HG03066 (cell line): ENCODE measurements around the gene PCDHGA1.
"Not testable (repeated sequence)": the region's sequence is repeated elsewhere in the genome, so short reads cannot be mapped to it uniquely, and the experiment has no call there.

Experiments
- ATAC-seq: cut with Tn5 transposase; IDR thresholded peaks from one replicate; pipeline ENCODE4 v1.9.1; 2021; ENCODE audit warnings: low read depth; ENCODE audit not compliant: unreplicated experiment

PCDHGA1 gene

DNA sequence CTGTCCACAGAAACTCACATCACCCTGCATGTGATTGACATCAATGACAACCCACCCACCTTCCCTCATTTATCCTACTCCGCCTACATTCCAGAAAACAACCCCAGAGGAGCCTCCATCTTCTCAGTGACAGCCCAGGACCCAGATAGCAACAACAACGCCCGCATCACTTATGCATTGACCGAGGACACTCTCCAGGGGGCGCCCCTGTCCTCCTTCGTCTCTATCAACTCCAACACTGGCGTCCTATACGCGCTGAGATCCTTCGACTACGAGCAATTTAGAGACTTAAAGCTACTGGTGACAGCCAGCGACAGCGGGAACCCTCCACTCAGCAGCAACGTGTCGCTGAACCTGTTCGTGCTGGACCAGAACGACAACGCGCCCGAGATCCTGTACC lies 15.0 kb downstream of the PCDHGA1 start:
- no peak for ATAC-seq

DNA sequence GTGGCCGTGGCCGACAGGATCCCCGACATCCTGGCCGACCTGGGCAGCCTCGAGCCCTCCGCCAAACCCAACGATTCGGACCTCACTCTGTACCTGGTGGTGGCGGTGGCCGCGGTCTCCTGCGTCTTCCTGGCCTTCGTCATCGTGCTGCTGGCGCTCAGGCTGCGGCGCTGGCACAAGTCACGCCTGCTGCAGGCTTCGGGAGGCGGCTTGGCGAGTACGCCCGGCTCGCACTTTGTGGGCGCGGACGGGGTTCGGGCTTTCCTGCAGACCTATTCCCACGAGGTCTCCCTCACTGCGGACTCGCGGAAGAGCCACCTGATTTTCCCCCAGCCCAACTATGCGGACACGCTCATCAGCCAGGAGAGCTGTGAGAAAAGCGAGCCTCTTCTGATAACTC lies 15.7 kb downstream of the PCDHGA1 start:
- ATAC-seq, result not testable (repeated sequence)

DNA sequence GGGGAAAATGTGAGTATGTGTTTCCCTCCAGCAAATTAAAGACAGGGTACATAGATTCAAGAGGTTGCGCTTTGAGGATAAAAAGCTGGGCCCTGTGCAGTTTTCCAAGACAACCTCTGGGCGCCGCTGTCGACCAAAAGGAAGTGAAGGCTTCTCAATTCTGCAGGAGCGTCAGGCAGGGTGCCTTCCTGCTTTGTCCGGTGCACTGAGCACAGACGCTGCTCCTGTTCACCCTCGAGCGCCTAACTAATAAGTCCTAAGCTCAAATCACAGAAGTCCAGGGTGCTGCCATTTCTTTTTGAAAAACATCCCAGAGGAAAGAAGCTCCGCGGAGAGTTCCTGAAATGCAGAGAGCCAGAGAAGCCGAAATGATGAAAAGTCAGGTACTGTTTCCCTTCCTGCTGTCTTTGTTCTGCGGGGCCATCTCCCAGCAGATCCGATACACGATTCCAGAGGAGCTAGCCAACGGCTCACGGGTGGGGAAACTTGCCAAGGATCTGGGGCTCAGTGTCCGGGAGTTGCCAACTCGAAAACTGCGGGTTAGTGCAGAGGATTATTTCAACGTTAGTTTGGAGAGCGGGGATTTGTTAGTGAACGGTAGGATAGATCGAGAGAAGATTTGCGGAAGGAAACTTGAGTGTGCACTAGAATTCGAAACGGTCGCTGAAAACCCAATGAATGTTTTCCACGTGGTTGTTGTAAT lies 19.8 kb downstream of the PCDHGA1 start, which contains the start of gene PCDHGB1:
Gene PCDHGB1 (plus strand): TSS at position 183 of the 703 bp plus-strand sequence. CDS start 162 bp downstream, at position 345.
- ATAC-seq, result no peak

DNA sequence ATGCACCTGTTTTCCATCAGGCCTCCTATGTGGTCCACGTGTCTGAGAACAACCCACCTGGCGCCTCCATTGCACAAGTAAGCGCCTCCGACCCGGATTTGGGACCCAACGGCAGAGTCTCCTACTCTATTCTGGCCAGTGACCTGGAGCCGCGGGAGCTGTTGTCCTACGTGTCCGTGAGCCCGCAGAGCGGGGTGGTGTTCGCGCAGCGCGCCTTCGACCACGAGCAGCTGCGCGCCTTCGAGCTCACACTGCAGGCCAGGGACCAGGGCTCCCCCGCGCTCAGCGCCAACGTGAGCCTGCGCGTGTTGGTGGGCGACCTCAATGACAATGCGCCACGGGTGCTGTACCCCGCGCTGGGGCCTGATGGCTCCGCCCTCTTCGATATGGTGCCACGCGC lies 21.3 kb downstream of the PCDHGA1 start:
- no peak for ATAC-seq

DNA sequence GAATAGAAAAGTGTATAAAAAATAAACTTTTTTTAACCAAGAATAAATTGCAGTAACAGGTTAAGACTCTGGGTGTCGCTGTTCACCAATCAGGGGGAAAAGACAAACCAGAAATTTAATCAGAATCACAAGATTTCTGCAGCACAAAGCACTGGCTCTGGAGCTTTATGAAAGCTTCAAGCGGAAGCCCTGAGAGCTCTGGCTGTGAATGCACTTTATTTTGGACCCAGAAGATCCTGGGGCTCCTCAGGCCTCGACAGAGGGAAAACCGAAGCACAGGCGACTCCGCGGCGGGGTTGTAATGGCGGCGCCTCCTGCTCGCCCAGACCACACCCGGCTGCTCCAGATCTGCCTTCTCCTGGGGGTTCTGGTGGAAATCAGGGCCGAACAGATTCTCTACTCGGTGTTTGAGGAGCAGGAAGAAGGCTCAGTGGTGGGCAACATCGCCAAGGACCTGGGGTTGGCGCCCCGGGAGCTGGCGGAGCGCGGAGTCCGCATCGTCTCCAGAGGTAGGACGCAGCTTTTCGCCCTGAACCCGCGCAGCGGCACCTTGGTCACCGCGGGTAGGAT lies 24.7 kb downstream of the PCDHGA1 start, which contains the start of gene PCDHGA4:
Gene PCDHGA4 (plus strand): TSS at position 122 of the 570 bp plus-strand sequence. CDS start 87 bp downstream, at position 209.
- no peak for ATAC-seq

DNA sequence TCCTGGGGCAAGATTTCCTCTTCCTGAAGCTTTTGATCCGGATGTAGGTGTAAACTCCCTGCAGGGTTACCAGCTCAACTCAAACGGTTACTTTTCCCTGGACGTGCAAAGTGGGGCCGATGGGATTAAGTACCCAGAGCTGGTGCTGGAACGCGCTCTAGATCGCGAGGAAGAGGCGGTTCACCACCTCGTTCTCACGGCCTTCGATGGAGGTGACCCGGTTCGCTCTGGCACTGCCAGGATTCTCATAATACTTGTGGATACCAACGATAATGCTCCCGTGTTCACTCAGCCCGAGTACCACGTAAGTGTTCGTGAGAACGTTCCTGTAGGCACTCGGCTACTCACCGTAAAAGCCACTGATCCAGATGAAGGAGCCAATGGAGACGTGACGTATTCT lies 25.3 kb downstream of the PCDHGA1 start:
- no peak for ATAC-seq

DNA sequence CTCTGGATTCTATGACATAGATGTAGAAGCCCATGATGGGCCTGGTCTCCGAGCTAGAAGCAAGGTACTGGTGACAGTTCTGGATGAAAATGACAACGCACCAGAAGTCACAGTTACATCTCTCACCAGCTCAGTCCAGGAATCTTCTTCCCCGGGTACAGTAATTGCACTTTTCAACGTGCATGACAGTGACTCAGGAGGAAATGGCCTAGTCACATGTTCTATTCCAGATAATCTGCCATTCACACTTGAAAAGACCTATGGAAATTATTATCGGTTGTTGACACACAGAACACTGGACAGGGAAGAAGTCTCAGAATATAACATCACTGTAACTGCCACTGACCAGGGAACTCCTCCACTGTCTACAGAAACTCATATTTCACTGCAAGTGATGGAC lies 25.8 kb downstream of the PCDHGA1 start:
- ATAC-seq, result no peak

DNA sequence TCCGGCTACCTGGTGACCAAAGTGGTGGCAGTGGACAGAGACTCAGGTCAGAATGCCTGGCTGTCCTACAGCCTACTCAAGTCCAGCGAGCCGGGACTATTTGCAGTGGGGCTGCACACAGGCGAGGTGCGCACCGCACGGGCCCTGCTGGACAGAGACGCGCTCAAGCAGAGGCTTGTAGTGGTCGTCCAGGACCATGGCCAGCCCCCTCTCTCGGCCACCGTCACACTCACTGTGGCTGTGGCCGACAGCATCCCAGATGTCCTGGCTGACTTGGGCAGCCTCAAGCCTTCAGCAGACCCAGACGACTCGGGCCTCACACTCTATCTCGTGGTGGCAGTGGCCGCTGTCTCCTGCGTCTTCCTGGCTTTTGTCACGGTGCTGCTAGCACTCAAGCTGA lies 26.6 kb downstream of the PCDHGA1 start:
- no peak for ATAC-seq

DNA sequence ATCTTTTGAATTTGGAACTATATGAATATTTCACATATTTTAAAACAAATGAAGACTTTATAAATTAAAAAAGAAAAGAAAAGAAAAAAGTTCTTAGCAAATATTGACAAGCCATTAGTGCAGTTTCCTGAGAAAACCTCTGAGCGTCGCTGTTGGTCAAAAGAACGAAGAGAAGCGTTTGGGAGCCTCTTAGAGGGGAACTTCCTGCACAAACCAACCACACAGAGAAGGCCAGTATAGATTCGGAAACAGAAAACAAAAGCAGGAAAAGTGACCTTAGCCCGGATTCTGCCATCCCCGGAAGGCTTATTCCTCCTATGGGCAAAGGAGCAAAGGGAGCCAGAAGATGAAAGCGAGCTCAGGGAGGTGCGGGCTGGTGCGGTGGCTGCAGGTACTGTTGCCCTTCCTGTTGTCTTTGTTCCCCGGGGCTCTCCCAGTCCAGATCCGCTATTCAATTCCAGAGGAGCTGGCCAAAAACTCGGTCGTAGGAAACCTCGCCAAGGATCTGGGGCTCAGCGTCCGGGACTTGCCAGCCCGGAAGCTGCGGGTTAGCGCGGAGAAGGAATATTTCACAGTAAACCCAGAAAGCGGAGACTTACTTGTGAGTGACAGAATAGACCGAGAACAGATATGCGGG lies 29.6 kb downstream of the PCDHGA1 start, which contains the start of gene PCDHGB2:
Gene PCDHGB2 (plus strand): TSS at position 205 of the 637 bp plus-strand sequence. CDS start 142 bp downstream, at position 347.
- peak; percentile 64 for ATAC-seq

DNA sequence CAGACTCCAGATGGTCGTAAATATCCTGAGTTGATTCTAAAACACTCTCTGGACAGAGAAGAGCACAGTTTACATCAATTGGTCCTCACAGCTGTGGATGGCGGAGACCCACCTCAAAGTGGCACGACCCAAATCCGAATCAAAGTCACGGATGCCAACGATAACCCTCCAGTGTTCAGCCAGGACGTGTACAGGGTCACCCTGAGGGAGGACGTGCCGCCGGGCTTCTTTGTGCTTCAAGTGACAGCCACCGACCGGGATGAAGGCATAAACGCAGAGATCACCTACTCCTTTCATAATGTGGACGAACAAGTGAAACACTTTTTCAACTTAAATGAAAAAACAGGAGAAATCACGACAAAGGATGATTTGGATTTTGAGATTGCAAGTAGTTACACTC lies 30.4 kb downstream of the PCDHGA1 start:
- no peak for ATAC-seq

DNA sequence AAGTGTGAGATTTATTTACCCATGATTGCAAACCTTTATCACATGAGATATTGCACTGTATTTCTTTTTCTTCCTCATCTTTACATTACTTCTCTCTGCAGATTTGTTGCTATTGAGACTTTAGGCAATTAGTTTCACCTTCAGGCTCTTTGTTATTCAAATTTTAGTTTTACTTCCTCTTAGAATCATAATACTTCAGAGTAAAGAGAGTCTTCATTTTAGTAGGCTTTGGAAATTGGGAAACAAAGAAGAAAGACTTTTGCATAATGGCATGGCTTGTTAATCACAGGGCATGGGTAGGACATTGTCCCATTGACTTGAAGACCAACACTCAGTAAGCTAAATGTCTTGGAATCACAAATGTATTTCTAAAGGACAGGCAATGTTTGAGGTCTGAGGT lies 32.4 kb downstream of the PCDHGA1 start:
- ATAC-seq, result no peak

DNA sequence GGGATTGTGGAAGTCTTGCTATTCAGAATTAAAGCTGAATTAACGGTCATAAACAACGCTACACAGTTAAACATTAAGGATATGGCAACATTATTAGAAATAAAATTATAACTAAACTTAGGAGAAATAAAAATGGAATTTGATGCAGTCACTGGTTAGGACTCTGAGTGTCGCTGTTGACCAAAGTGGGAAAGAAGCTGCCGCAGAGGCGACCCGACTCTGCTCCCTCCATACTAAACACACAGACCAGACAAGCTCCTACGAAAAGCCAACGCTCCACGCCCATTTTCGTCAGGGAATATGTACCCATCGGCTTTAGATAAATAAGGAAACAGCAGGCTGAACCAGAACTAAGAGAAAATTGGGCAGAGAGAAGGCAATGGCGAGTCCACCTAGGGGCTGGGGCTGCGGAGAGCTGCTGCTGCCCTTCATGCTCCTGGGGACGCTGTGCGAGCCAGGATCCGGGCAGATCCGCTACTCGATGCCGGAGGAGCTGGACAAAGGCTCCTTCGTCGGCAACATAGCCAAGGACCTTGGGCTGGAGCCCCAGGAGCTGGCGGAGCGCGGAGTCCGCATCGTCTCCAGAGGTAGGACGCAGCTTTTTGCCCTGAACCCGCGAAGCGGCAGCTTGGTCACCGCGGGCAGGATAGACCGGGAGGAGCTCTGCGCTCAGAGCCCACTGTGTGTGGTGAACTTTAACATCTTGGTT lies 33.8 kb downstream of the PCDHGA1 start, which contains the start of gene PCDHGA5:
Gene PCDHGA5 (plus strand): TSS at position 211 of the 709 bp plus-strand sequence. CDS start 169 bp downstream, at position 380.
- no peak for ATAC-seq

DNA sequence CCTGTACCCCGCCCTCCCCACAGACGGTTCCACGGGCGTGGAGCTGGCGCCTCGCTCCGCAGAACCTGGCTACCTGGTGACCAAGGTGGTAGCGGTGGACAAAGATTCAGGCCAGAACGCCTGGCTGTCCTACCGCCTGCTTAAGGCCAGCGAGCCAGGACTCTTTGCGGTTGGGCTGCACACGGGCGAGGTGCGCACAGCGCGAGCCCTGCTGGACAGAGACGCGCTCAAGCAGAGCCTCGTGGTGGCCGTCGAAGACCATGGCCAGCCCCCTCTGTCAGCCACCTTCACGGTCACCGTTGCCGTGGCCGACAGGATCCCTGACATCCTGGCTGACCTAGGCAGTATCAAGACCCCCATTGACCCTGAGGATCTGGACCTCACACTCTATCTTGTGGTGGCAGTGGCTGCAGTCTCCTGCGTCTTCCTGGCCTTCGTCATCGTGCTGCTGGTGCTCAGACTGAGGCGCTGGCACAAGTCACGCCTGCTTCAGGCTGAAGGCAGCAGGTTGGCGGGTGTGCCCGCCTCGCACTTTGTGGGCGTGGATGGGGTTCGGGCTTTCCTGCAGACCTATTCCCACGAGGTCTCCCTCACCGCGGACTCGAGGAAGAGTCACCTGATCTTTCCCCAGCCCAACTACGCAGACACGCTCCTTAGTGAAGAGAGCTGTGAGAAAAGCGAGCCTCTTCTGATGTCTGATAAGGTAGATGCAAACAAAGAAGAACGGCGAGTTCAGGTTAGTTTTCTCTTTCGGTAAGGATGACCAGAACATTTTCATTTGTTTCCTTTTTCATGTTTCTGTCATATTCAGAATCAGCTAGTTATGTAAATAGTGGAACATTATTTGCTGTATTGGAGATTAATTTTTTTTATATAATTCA lies 35.9 kb downstream of the PCDHGA1 start:
- no peak for ATAC-seq

DNA sequence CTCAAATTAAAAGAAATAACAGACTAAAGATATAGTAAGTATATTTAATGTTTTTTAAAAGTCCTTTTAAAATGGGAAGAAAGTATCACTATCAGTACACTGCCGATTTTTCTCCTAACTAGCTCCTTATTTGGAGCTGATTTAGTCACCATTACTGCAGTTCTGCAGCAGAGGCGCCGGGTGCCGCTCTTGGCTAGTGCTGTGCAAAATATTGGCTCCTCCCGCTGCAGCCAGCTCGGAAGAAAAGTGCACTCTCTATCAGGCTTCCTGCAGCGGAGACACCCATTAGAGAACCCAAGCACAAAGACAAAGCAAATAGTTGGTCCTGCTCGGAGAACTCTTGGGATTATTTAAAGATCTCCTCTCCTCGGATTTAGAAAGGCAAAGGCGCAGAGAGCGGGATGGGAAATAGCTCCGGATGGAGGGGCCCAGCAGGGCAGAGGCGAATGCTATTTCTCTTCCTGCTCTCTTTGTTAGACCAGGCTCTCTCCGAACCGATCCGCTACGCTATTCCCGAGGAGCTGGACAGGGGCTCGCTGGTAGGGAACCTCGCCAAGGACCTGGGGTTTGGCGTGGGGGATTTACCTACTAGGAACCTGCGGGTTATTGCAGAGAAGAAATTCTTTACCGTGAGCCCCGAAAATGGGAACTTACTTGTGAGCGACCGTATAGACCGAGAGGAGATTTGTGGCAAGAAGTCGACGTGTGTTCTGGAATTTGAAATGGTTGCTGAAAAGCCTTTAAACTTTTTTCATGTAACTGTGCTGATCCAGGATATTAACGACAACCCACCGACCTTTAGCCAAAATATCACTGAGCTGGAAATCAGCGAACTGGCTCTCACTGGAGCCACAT lies 39.9 kb downstream of the PCDHGA1 start, which contains the start of gene PCDHGB3:
Gene PCDHGB3 (plus strand): TSS at position 249 of the 855 bp plus-strand sequence. CDS start 153 bp downstream, at position 402.
- ATAC-seq, result no peak

DNA sequence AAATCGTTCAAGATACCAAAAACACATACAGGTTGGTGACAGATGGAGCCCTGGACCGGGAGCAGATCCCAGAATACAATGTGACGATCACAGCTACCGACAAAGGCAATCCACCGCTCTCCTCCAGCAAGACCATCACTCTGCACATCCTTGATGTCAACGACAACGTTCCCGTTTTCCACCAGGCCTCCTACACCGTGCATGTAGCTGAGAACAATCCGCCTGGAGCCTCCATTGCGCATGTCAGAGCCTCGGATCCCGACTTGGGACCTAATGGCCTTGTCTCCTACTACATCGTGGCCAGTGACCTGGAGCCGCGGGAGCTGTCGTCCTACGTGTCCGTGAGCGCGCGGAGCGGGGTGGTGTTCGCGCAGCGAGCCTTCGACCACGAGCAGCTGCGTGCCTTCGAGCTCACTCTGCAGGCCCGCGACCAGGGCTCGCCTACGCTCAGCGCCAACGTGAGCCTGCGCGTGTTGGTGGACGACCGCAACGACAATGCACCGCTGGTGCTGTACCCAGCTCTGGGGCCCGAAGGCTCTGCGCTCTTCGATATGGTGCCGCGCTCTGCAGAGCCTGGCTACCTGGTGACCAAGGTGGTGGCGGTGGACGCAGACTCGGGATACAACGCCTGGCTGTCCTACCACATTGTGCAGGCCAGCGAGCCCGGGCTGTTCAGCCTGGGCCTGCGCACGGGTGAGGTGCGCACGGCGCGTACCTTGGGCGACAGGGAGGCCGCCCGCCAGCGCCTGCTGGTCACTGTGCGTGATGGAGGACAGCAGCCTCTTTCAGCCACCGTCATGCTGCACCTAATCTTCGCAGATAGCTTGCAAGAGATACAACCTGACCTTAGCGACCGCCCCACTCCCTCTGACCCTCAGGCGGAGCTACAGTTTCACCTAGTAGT lies 41.5 kb downstream of the PCDHGA1 start:
- no peak for ATAC-seq

DNA sequence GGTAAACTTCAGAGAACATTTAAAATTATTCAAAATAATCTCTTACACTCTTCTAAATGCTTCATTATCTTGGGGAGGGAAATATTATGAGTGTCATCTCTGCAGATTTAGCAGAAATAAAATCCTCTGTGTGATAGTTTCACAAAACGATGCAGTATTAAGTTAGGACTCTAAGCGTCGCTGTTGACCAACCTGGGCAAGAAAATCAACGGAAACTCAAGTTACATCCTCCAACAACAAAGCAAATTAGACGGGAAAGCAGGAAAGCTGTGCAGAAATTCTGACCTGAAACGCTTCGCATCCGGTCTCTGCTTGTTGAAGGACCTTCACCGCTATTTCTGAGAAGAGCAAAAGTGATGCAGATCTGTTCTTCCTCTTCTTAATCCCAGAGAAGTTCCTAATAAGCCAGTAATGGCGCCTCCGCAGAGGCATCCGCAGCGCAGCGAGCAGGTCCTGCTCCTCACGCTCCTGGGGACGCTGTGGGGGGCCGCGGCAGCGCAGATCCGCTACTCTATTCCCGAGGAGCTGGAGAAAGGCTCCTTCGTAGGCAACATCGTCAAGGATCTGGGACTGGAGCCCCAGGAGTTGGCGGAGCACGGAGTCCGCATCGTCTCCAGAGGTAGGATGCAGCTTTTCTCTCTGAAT lies 43.5 kb downstream of the PCDHGA1 start, which contains the start of gene PCDHGA6:
Gene PCDHGA6 (plus strand): TSS at position 219 of the 645 bp plus-strand sequence. CDS start 193 bp downstream, at position 412.
- ATAC-seq, result no peak

DNA sequence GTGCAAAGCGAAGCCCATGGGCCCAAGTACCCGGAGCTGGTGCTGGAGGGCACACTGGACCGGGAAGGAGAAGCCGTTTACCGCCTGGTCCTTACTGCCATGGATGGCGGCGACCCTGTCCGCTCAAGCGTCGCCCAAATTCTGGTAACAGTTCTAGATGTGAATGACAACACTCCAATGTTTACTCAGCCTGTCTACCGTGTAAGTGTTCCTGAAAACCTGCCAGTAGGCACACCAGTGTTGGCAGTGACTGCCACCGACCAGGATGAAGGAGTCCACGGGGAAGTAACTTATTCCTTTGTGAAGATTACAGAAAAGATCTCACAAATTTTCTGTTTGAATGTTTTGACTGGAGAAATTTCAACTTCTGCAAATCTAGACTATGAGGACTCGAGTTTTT lies 44.3 kb downstream of the PCDHGA1 start:
- no peak for ATAC-seq
